Stomach (tissue), 19 donors: ENCODE data around the gene PRKG1. TPM values are rescaled to one million over a fixed set of nuclear protein-coding genes. Genes with fewer than 3 reads are reported as not detected.

Experiments
- DNase-seq, 2 donors: peaks; one replicate each; pipeline versions ENCODE4 v3.0.0 to v3.0.0-alpha.2; 2013 to 2019
- H3K27ac ChIP-seq, 5 donors: fragments of 200-600 bp in 4 of 5; sonication (generic) in 4 of 5; one replicate each; pipeline ENCODE4 v1.5.1; 2013 to 2019; ENCODE audit warnings: mild to moderate bottlenecking in 1 of 5, moderate library complexity in 1 of 5
- H3K27me3 ChIP-seq, 3 donors: fragments of 200-600 bp; sonication (generic); one replicate each; pipeline ENCODE4 v1.5.1; 2017 to 2019; ENCODE audit warnings: mixed run types in 1 of 3
- H3K36me3 ChIP-seq, 4 donors: fragments of 200-600 bp; sonication (generic); 1 replicate in 3 of 4; 2 replicates in 1 of 4; pipeline ENCODE4 v1.5.1; 2016 to 2019
- H3K4me1 ChIP-seq, 4 donors: fragments of 200-600 bp; sonication (generic); one replicate each; pipeline ENCODE4 v1.5.1; 2016 to 2019
- H3K4me3 ChIP-seq, 4 donors: fragments of 200-600 bp; sonication (generic) in 3 of 4; one replicate each; pipeline ENCODE4 v1.5.1; 2016 to 2019; ENCODE audit warnings: mild to moderate bottlenecking in 1 of 4
- H3K9me3 ChIP-seq, 4 donors: fragments of 200-600 bp; sonication (generic); one replicate each; pipeline ENCODE4 v1.5.1; 2016 to 2019
- EP300 ChIP-seq: sonication (generic); formaldehyde crosslinking; IDR thresholded peaks from one replicate; pipeline ENCODE4 v1.6.1; 2017; ENCODE audit warnings: antibody characterized with exemption
- POLR2A ChIP-seq, 4 donors: fragments of 450-650 bp; IDR thresholded peaks; one replicate each; pipeline ENCODE4 v1.6.1; 2016; ENCODE audit warnings: antibody characterized with exemption in 4 of 4, control low read depth in 2 of 4, mild to moderate bottlenecking in 1 of 4, moderate library complexity in 1 of 4
- POLR2AphosphoS5 ChIP-seq, 3 donors: sonication (generic); formaldehyde crosslinking; IDR thresholded peaks; one replicate each; pipeline ENCODE4 v1.6.1; 2016; ENCODE audit warnings: antibody characterized with exemption in 3 of 3
- WGBS, 5 donors: extraction: QIAGEN DNeasy Blood & Tissue Kit in 3 of 5; methylation state at CpG; one replicate each; pipeline versions ENCODE4 v1.1.5 to v1.1.7; 2013 to 2018; 5-methylcytosine and 5-hydroxymethylcytosine counted together
- intact Hi-C: fragments of 100-400 bp; cut with DNase I; formaldehyde crosslinking; loops from one replicate; pipeline ENCODE4 v1.15.1; 2023; ENCODE audit warnings: low total_unique reads
- long read RNA-seq, 10 donors: transcript quantifications; one replicate each; lab custom pipeline, GENCODE V29; 2026
- polyA plus RNA-seq, 3 donors: library from polyadenylated mRNA; stranded (reverse); fragments of 200-250 nt; gene quantifications; one replicate each; pipeline ENCODE4 v1.2.3, GENCODE V29; 2013
- total RNA-seq, 5 donors: library from RNA; depleted of rRNA; stranded (reverse); fragments of >200 nt; gene quantifications; one replicate each; pipeline versions ENCODE4 v1.1.0 to v1.2.3, GENCODE V29; 2014 to 2016
- TF ChIP-seq, protein P1 (sequence below), 7 experiments: fragments of 450-650 bp in 4 of 7; fragments of 200-600 bp in 3 of 7; sonication (generic) in 3 of 7; IDR thresholded peaks; one replicate each; pipeline ENCODE4 v1.5.1; 2016 to 2019; ENCODE audit warnings: antibody characterized with exemption in 7 of 7, control low read depth in 2 of 7, mild to moderate bottlenecking in 1 of 7
- donor health status: healthy with polysubstance abuse.
- donor health status: Bipolar disorder and iron deficiency.
- donor health status: healthy.

The PRKG1 gene
- total RNA-seq (10 to 100 TPM; 11.6 to 89.2 (median 26.8) TPM), polyA plus RNA-seq (1 to 10 TPM; 1.5 to 7.9 (median 3.7) TPM)
- long read RNA-seq, donor 1: 0 reads
- long read RNA-seq, donor 2: 0 reads
- long read RNA-seq, donor 3: 0 reads
- long read RNA-seq, donor 4: 0 reads
- long read RNA-seq, donor 5: 0 reads
- long read RNA-seq, donor 6: 0 reads
- long read RNA-seq, donor 7: 0 reads
- long read RNA-seq, donor 8: 0 reads
- long read RNA-seq, donor 9, partial matches to known transcripts: 22 of 22 reads
- long read RNA-seq, donor 9, other reads (novel, unspliced or antisense): 0 of 22 reads
- long read RNA-seq, donor 10: 0 reads

DNA sequence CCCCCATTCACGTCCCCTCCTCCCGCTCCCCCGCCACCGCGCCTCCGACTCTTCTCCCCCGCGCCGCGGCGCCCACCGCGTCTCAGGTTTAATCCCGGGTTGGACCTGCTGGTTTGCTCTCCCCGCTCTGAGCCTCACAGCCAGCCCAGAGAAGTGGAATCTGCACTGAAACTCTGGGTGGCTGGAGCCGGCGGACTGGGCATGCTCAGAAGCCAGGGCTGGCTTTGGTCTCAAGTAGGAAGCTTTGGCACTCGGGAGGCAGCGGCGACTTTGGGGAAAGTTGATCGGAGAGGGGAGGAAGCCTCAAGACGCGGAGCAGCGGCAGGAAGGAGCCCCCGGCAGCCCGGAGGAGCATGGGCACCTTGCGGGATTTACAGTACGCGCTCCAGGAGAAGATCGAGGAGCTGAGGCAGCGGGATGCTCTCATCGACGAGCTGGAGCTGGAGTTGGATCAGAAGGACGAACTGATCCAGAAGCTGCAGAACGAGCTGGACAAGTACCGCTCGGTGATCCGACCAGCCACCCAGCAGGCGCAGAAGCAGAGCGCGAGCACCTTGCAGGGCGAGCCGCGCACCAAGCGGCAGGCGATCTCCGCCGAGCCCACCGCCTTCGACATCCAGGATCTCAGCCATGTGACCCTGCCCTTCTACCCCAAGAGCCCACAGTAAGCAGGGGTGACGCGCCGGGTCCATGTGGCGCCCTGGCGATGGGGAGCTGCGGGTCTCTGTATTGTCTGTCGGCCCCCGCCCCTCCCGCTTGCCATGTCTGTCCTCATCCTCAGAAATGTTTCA, at the start of gene PRKG1:
Gene PRKG1, plus strand, starts transcription at position 250 of the 791 bp plus-strand sequence.
- DNase-seq: peak; percentile 77 to 90
- TF ChIP-seq POLR2AphosphoS5 (IDR thresholded peaks at IDR 0.05): peak in 2 of 3 donors; percentile 4 to 12
- TF ChIP-seq POLR2A (IDR thresholded peaks at IDR 0.05): no peak
- no peak for TF ChIP-seq EP300
- H3K4me3 ChIP-seq: peak within 1 kb of the TSS; percentile 60 to 69 (median 63)
- H3K27ac ChIP-seq: peak within 1 kb of the TSS; percentile 54 to 91 (median 89)
- intact Hi-C loops: no loop called here
- no peaks in the 10 kb centered on the region for H3K9me3 ChIP-seq
- H3K36me3 ChIP-seq: no peaks in the 10 kb centered on the region
- H3K4me1 ChIP-seq: peaks cover 0 to 31% (median 17%) of the 10 kb centered on the region in 4 donors
- peaks cover 0 to 38% (median 6%) of the 10 kb centered on the region in 3 donors for H3K27me3 ChIP-seq
- 0 to 3% (median 1%) methylated on average over 41 to 59 of the region's 59 CpGs for WGBS, 5 donors

DNA sequence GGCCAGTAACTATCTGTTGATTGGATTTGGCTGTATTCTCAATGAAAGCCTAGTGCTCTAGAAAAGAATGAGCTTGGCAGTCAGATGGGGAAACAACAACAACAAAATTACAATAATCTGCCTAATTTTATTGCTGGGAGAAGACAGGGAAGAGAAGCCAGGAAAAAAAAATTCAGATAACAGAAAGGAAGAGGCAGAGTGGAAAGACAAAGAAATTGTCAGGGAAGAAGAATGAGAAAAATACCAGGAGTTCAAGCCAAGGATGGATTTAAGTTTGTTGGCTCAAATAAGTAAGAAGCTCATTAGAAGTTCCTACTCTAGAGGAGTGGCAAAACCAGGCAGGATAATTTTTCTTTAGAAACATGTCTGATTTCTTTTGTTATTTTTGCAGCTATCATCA, 45.9 kb upstream of the PRKG1 start:
- H3K4me1 ChIP-seq: peaks cover 0 to 27% (median 3%) of the 10 kb centered on the region in 4 donors
- TF ChIP-seq POLR2AphosphoS5 (IDR thresholded peaks at IDR 0.05): no peak
- TF ChIP-seq, protein P1, sequence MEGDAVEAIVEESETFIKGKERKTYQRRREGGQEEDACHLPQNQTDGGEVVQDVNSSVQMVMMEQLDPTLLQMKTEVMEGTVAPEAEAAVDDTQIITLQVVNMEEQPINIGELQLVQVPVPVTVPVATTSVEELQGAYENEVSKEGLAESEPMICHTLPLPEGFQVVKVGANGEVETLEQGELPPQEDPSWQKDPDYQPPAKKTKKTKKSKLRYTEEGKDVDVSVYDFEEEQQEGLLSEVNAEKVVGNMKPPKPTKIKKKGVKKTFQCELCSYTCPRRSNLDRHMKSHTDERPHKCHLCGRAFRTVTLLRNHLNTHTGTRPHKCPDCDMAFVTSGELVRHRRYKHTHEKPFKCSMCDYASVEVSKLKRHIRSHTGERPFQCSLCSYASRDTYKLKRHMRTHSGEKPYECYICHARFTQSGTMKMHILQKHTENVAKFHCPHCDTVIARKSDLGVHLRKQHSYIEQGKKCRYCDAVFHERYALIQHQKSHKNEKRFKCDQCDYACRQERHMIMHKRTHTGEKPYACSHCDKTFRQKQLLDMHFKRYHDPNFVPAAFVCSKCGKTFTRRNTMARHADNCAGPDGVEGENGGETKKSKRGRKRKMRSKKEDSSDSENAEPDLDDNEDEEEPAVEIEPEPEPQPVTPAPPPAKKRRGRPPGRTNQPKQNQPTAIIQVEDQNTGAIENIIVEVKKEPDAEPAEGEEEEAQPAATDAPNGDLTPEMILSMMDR (IDR thresholded peaks at IDR 0.05): no peak
- no peak overlapping the region for H3K4me3 ChIP-seq
- no peaks in the 10 kb centered on the region for H3K27me3 ChIP-seq
- DNase-seq: peak in 1 of 2 donors; percentile 43
- no peaks in the 10 kb centered on the region for H3K36me3 ChIP-seq
- intact Hi-C loops: no loop called here
- no peak overlapping the region for H3K27ac ChIP-seq
- no peaks in the 10 kb centered on the region for H3K9me3 ChIP-seq

- H3K9me3 ChIP-seq: no peaks in the 10 kb centered on the region
- intact Hi-C loops: no loop called here
- H3K27me3 ChIP-seq: no peaks in the 10 kb centered on the region
- DNase-seq: no peak
- TF ChIP-seq POLR2AphosphoS5 (IDR thresholded peaks at IDR 0.05): no peak
- TF ChIP-seq, protein P1 (IDR thresholded peaks at IDR 0.05): no peak
- TF ChIP-seq POLR2A (IDR thresholded peaks at IDR 0.05): no peak
- TF ChIP-seq EP300: no peak
- peaks cover 0 to 19% (median 0%) of the 10 kb centered on the region in 4 donors for H3K4me1 ChIP-seq
- H3K27ac ChIP-seq: no peak overlapping the region
- no peaks in the 10 kb centered on the region for H3K36me3 ChIP-seq
- H3K4me3 ChIP-seq: no peak overlapping the region
- 78 to 92% (median 85%) methylated on average over 2 of the region's 2 CpGs for WGBS, 5 donors
Observed at GRCh38 chr10:51029172-51029641, 45.1 kb upstream of the PRKG1 start.

GRCh38 chr10:51030480-51030879, 43.8 kb upstream of the PRKG1 start:
- no peaks in the 10 kb centered on the region for H3K9me3 ChIP-seq
- TF ChIP-seq POLR2AphosphoS5 (IDR thresholded peaks at IDR 0.05) (no peak), EP300 (no peak)
- H3K27ac ChIP-seq: no peak overlapping the region

DNA sequence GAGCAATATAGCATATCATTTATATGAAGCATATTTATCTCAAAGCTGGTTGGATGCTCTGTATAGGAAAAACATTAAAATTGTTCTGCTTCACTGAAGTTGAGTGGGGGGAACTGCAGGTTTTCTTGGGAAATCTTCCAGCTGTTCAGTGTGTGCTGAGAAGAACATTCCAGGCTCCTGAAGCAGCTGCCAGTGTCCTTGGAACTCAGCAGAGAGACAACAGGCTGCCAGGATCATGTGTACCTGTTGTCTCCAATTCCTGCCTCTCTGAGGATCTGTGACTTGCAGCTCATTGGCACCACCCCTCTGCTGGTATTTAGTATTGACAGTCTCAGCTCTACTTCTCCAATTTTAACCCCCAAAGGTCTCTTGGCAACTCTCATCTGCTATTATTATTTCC, 42.3 kb upstream of the PRKG1 start:
- DNase-seq: peak in 1 of 2 donors; percentile 13
- H3K36me3 ChIP-seq: no peaks in the 10 kb centered on the region
- H3K27ac ChIP-seq: no peak overlapping the region
- H3K4me1 ChIP-seq: peaks cover 0 to 19% (median 0%) of the 10 kb centered on the region in 4 donors
- intact Hi-C loops: no loop called here
- no peak overlapping the region for H3K4me3 ChIP-seq
- H3K9me3 ChIP-seq: no peaks in the 10 kb centered on the region
- TF ChIP-seq POLR2AphosphoS5 (IDR thresholded peaks at IDR 0.05) (no peak), EP300 (no peak)
- TF ChIP-seq, protein P1 (IDR thresholded peaks at IDR 0.05): no peak
- no peaks in the 10 kb centered on the region for H3K27me3 ChIP-seq

More at GRCh38 chr10:51030480-51030879, 43.8 kb upstream of the PRKG1 start:
- no peaks in the 10 kb centered on the region for H3K27me3 ChIP-seq
- H3K4me3 ChIP-seq: no peak overlapping the region
- 79 to 97% (median 94%) methylated on average over 2 of the region's 2 CpGs for WGBS, 5 donors
- intact Hi-C loops: no loop called here
- H3K36me3 ChIP-seq: no peaks in the 10 kb centered on the region
- no peak for DNase-seq
- peaks cover 0 to 19% (median 0%) of the 10 kb centered on the region in 4 donors for H3K4me1 ChIP-seq
